GM21390 (cell line): ENCODE data around the gene KCNMA1.
A peak's percentile ranks its signal among the peaks of the same experiment; 100 is the strongest.
"Not testable (repeated sequence)": the region's sequence is repeated elsewhere in the genome, so short reads cannot be mapped to it uniquely, and the experiment has no call there.

Source experiments
- ATAC-seq: cut with Tn5 transposase; IDR thresholded peaks from one replicate; pipeline ENCODE4 v1.9.1; 2021; ENCODE audit not compliant: unreplicated experiment

The KCNMA1 gene

GRCh38 chr10:77637532-77638320 lies at the start of gene KCNMA1:
Gene KCNMA1 (minus strand): TSS chr10:77637808.
- no peak for ATAC-seq

DNA sequence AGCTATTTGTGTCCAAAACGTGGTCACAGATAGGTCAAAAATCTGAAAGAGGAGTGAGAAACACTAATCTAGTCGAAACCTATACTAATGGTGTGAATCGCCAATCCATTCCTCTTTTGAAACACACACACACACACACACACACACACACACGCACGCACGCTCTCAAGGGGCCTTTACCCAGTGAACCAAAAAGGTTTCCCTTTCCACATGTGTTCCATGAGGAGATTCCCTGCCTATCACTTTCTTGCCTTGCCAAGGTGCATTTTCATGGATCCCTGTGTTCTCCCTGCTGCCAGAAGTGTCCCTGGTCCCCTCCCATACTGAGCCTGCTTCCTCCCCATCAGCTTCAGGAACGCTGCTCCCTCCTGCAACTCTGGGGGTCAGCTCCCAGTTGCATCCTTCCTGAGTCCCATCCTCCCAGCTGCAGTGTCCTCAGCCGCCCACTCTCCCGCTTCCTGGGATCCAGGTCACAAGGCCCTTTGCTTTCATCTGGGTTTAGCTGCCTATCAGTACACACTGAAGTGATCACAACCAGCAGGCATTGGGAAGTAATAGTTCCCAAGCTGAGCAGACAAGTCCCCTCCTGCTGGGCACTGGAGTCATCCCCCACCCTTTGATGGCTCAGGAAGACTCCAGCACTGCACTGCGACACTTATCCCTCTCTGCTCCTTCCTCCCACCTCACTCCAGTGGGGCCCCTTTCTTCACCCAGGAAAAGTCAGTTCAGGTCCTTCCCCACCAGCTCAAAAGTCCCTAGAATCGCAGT lies 49.2 kb upstream of the KCNMA1 start:
- no peak for ATAC-seq

DNA sequence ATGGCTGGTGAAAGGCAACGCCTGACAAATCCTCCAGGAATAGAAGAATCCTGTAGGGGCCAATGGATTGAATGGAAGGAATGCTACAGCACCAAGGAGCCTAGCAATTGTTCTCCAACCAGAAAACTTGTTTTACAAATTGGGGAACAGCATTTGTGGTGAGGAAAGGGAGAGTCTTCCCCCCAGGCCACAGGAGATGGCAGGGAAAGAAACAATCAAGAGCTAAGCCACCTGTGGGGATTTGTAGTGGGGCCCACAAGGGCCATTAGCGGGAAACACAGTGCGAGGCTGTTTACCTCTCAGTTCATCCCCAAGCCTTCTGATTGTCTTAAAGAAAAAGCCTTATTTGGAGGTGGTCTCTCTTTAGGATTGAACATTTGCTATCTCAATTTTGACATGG lies 48.5 kb upstream of the KCNMA1 start:
- no peak for ATAC-seq

DNA sequence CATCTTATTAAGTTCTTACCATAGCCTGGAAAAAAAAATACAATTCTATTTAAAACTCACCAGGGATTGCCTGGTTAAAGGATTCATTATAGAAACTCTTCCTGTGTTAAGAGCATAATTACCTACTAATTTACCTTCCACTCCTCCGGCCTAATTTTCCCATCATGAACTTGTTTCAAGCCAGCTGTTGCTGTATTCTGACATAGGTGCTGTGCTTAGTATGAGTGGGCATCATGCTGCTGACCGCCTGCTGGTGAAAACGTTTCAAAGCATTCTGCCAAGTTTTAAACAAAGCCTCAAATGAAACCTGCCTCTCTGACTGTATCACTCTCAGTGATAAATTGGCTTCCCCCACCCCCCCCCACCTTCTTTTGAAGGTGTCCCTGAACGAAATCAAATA lies 47.8 kb upstream of the KCNMA1 start:
- no peak for ATAC-seq

- ATAC-seq, result not testable (repeated sequence)
These were observed 45.5 kb upstream of the KCNMA1 start for GRCh38 chr10:77683088-77683432.

DNA sequence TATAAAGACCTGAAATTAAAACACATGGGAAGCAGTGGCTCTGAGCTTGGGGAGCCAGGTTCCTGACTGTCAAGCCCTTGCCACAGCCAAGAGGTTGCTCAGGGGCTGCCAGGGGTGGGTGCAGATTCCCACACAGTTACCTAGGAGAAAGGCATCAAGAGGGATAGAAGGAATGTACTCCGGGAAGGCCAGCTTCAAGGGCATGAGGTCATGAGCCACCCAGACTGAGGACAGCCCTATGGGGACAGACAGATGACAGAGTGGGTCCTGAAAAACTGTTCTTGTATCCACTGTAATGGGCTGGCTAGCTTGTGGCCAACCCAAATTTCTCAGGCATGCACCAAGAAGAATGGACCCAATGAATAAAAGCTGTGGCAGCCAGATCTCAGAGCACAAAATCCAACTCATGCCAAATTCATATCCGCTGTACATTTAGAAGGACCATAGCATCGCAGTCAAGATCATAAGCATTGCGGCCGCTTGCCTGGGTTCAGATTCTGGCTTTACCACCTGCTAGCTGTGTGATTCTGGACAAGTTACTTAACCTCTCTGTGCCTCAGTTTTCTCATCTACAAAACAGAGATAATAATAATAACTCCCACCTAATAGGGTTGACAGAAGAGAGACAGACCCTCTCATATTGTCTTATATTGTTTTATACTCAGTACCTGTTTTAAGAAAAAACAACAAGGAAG lies 44.9 kb upstream of the KCNMA1 start:
- no peak for ATAC-seq

DNA sequence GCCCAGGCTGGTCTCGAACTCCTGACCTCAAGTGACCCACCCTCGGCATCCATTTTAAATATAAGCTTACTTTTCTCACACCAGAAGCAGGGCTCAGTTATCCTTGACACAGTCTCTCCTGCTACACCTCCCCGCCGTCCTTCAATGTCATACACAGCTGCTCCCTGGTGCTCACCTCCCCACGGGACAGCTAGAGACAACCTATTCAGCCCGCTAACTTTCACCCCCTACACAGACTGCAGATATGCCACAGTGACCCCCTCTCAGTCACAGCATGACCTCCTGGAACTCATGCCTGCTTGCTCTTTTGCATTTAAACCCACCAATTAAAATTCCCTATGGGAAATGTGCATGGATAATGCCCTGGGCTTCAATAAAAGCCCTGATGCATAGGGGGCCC lies 44.2 kb upstream of the KCNMA1 start:
- ATAC-seq, result no peak

- ATAC-seq, result no peak
These were observed 43.2 kb upstream of the KCNMA1 start for GRCh38 chr10:77680811-77681210.

GRCh38 chr10:77680065-77680464 lies 42.5 kb upstream of the KCNMA1 start:
- ATAC-seq, result no peak

GRCh38 chr10:77679217-77679616 lies 41.6 kb upstream of the KCNMA1 start:
- no peak for ATAC-seq

GRCh38 chr10:77678146-77678545 lies 40.5 kb upstream of the KCNMA1 start:
- no peak for ATAC-seq

- no peak for ATAC-seq
These were observed 37.7 kb upstream of the KCNMA1 start for GRCh38 chr10:77675347-77675746.

GRCh38 chr10:77673515-77674140 lies 36.0 kb upstream of the KCNMA1 start:
- ATAC-seq, result no peak

DNA sequence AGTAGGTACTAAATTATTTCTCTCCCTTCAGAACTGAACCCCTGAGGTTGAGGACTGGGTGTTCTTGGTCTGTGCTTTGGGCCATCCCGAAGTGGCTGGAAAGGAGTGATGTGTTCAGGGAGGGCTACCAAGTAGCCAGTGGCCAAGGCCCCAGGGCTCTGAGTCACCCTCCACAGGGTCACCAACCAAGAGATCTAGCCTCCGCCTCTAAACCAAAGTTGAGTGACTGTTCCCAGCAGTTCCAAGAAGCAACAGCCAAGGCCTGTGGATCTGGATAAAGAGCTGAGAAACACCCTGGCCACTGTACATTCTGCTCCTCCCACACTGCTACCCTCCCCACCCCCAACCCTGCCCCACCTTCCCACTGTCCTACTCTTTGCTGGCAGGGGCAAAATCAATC lies 35.5 kb upstream of the KCNMA1 start:
- no peak for ATAC-seq

DNA sequence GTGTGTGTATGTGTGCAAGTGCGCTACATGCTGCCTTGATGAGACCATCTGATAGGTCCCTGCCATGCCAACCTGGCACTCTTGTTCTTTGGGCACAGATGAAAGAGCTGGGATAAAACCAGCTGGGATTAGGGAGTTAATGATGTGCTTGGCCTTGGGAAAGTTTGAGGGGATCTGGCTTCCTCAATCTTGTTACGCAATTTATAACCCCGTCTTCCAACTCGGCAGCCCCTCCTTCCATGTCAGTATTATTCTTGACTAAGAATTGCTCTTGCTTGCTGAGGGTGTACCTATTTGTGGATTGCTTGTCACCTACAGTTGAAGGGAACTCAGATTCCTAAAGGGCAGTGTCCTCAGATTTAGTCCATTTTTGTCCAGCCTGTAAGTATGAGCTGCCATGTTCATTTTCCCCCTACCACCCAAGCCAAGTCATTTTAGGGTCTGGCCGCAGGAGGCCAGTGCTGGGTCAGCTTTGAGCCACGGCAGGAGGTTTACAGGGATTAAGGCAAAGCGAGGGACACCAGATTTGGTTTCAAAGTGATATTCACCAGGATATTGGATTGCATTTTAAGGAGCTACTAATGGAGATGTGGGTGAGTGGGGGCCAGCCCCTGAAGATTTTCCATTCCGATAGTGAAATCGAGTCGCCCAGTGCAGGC lies 34.1 kb upstream of the KCNMA1 start:
- no peak for ATAC-seq

DNA sequence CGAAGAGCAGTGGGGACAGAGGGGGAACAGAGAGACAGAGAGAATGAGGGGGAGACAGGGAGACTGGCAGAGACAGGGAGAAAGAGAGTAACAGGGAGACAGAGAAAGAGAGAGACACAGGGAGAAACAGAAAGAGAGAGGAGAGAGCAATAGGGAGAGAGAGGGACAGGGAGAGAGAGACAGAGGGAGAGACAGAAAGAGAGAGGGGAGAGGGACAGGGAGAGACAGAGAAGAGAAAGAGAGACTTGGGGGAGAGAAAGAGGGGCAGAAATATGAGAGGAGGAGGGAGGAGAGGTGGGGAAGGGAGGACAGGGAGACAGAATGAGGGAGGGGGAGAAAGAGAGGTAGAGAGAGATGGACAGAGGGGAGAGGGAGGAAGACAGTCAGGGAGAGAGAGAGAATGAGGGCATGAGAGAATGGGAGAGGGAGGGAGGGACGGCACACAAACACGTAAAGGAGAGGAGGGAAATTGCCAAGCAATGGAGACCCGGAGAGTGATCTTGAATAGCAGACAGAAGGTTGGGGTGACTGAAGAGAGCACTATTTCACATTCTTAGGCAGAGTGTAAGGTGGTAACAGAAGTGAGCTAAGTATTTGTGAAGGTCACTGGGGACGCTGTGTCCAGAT lies 33.3 kb upstream of the KCNMA1 start:
- ATAC-seq, result no peak

GRCh38 chr10:77669892-77670291 lies 32.3 kb upstream of the KCNMA1 start:
- ATAC-seq, result no peak

GRCh38 chr10:77667426-77668324 lies 30.1 kb upstream of the KCNMA1 start:
- ATAC-seq, result peak; percentile 60

DNA sequence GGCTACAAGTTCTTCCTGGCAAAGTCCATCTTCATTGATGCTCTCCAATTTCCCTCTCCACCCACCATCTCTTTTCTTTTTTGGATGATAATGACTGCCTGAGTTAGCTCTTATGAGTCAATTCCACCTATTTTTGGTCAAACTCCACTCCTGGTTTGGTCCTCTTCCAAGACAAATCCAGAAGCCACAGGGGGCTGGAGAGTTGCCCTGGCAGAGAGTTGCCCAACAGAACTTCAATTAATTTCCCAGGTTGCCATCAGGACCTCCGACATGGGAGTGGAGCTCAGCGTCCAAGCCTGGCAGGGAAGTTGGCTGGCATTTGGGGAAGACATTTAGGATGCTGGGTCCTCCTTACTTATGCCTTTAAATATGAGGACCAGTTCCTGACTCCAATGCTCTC lies 29.2 kb upstream of the KCNMA1 start:
- ATAC-seq, result no peak
